SK-N-SH (cell line): Measurements from ENCODE around the gene DPAGT1. TPM values are rescaled to one million over a fixed set of nuclear protein-coding genes. Genes with fewer than 3 reads are reported as not detected.

Source experiments
- CTCF ChIA-PET: fragments of 300-600, 350-600 bp; formaldehyde crosslinking; extraction: SDS; loops from one replicate; lab custom pipeline; 2021; lab: Yijun Ruan, JAX
- POLR2A ChIA-PET: fragments of 350-600 bp; sonication (Branson Sonifier 250); formaldehyde crosslinking; extraction: SDS; loops from one replicate; lab custom pipeline; 2020; ENCODE audit warnings: antibody characterized with exemption, inconsistent platforms; lab: Yijun Ruan, JAX
- DNase-seq: peaks from one replicate; pipeline ENCODE4 v3.0.0; 2012
- H2AFZ ChIP-seq: fragments of 200-600 bp; sonication (generic); 2 replicates; pipeline ENCODE4 v1.8.1; 2016; ENCODE audit warnings: antibody characterized with exemption, mild to moderate bottlenecking, low read depth
- H3F3A ChIP-seq: fragments of 200-600 bp; sonication (generic); replicated peaks from 2 replicates; pipeline ENCODE3; 2016; ENCODE audit warnings: antibody characterized with exemption, mild to moderate bottlenecking; ENCODE audit not compliant: insufficient read depth
- H3K27ac ChIP-seq, 2 experiments: fragments of 200-500 bp in 1 of 2; fragments of 200-600 bp in 1 of 2; sonication (Bioruptor generic) in 1 of 2; sonication (generic), shearing (Covaris generic) in 1 of 2; 2 replicates each; pipeline versions ENCODE4 v1.5.1 to v1.6.1; 2014 to 2016; ENCODE audit warnings: low read depth in 2 of 2, inconsistent platforms in 1 of 2, low read length in 1 of 2, mild to moderate bottlenecking in 1 of 2, mixed read lengths in 1 of 2
- H3K27me3 ChIP-seq: fragments of 200-600 bp; sonication (generic), shearing (Covaris generic); 2 replicates; pipeline ENCODE4 v1.6.1; 2016; ENCODE audit warnings: mixed run types; ENCODE audit not compliant: insufficient read depth
- H3K36me3 ChIP-seq, 2 experiments: fragments of 200-500 bp in 1 of 2; fragments of 200-600 bp in 1 of 2; sonication (Bioruptor generic) in 1 of 2; sonication (generic) in 1 of 2; replicated peaks in 1 of 2; 2 replicates each; pipeline versions ENCODE3 to v1.5.1; 2014 to 2016; ENCODE audit warnings: low read length in 1 of 2, mild to moderate bottlenecking in 1 of 2; ENCODE audit not compliant: insufficient read depth in 2 of 2, control insufficient read depth in 1 of 2
- H3K4me1 ChIP-seq, 2 experiments: fragments of 200-500 bp in 1 of 2; fragments of 200-600 bp in 1 of 2; sonication (Bioruptor generic) in 1 of 2; sonication (generic), shearing (Covaris generic) in 1 of 2; 2 replicates each; pipeline versions ENCODE4 v1.5.1 to v1.6.1; 2014 to 2016; ENCODE audit warnings: low read depth in 1 of 2, low read length in 1 of 2, mixed run types in 1 of 2; ENCODE audit not compliant: insufficient read depth in 2 of 2, control insufficient read depth in 1 of 2
- H3K4me2 ChIP-seq: fragments of 200-600 bp; sonication (generic), shearing (Covaris generic); 2 replicates; pipeline ENCODE4 v1.6.1; 2017; ENCODE audit warnings: mixed run types
- H3K4me3 ChIP-seq, 2 experiments: fragments of 200-500 bp in 1 of 2; fragments of 200-600 bp in 1 of 2; sonication (Bioruptor generic) in 1 of 2; sonication (generic), shearing (Covaris generic) in 1 of 2; 2 replicates each; pipeline versions ENCODE4 v1.5.1 to v1.8.1; 2014 to 2016; ENCODE audit warnings: low read depth in 2 of 2, inconsistent platforms in 1 of 2, low read length in 1 of 2, mild to moderate bottlenecking in 1 of 2, mixed read lengths in 1 of 2, moderate library complexity in 1 of 2
- H3K79me2 ChIP-seq: fragments of 200-600 bp; sonication (generic); 2 replicates; pipeline ENCODE4 v1.8.1; 2017; ENCODE audit warnings: mild to moderate bottlenecking; ENCODE audit not compliant: insufficient read depth
- H3K9ac ChIP-seq: fragments of 200-600 bp; sonication (generic); 2 replicates; pipeline ENCODE4 v1.6.1; 2017; ENCODE audit warnings: mixed run types
- H3K9me2 ChIP-seq: fragments of 200-600 bp; sonication (generic); 2 replicates; pipeline ENCODE4 v1.6.1; 2017; ENCODE audit warnings: mixed run types
- H3K9me3 ChIP-seq: fragments of 200-600 bp; sonication (generic); 2 replicates; pipeline ENCODE4 v1.6.1; 2017; ENCODE audit warnings: mixed run types, mild to moderate bottlenecking, moderate library complexity
- H4K20me1 ChIP-seq: fragments of 200-600 bp; sonication (generic); 2 replicates; pipeline ENCODE4 v1.6.1; 2017; ENCODE audit warnings: mild to moderate bottlenecking, mixed run types; ENCODE audit not compliant: insufficient read depth
- EZH2phosphoT487 ChIP-seq: fragments of 200-600 bp; sonication (generic); IDR thresholded peaks from 2 replicates; pipeline ENCODE4 v1.6.1; 2017; ENCODE audit warnings: low read depth, mixed run types, mild to moderate bottlenecking, antibody characterized with exemption, moderate library complexity, borderline replicate concordance
- FOXJ3 ChIP-seq: sonication (generic); formaldehyde crosslinking; IDR thresholded peaks from 2 replicates; pipeline ENCODE4 v1.5.1; 2020; ENCODE audit warnings: mild to moderate bottlenecking, missing genetic modification reagents
- GATA2 ChIP-seq: sonication (generic); formaldehyde crosslinking; IDR thresholded peaks from 2 replicates; pipeline ENCODE4 v1.5.0; 2020; ENCODE audit warnings: mild to moderate bottlenecking, missing genetic modification reagents
- TCF12 ChIP-seq: IDR thresholded peaks from 2 replicates; pipeline ENCODE4 v1.4.0; 2012
- YY1 ChIP-seq: IDR thresholded peaks from 2 replicates; pipeline ENCODE4 v1.4.0; 2012; ENCODE audit warnings: low read depth, mild to moderate bottlenecking
- WGBS: methylation state at CpG from one replicate; pipeline ENCODE4 v1.1.6; 2017; ENCODE audit warnings: low lambda C conversion rate; 5-methylcytosine and 5-hydroxymethylcytosine counted together
- polyA plus RNA-seq, 3 experiments: library from polyadenylated mRNA; depleted of rRNA; stranded (reverse); fragments of >200 nt; gene quantifications; 2 replicates each; pipeline ENCODE4 v1.2.3, GENCODE V29; 2012
- TF ChIP-seq, protein P1 (sequence below): IDR thresholded peaks from 2 replicates; pipeline ENCODE4; 2012
- TF ChIP-seq, protein P2 (sequence below): fragments of 150-350 bp; IDR thresholded peaks from 2 replicates; pipeline ENCODE4 v1.6.1; 2016; ENCODE audit warnings: mild to moderate bottlenecking, low read depth, low read length

Gene DPAGT1
- polyA plus RNA-seq, 1 of the 3 experiments (the other 2 are of a cell fraction) = 99.5 TPM

DNA sequence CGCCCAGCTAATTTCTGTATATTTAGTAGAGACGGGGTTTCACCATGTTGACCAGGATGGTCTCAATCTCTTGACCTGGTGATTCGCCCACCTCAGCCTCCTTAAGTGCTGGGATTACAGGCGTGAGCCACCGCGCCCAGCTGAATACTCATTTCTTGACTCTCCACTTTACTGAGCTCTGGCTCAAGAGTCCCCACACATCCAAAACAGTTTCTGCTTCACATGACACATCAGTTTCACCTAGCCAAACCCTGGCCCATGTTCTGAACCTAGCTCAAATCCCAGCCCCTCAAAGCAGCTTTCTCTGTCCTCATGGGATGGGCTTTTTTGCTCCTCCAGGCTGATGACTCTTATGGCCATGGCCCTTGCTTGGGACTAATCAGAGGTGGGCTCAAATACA lies 54.4 kb downstream of the DPAGT1 start:
- 96% methylated on average over 6 of the region's 6 CpGs for WGBS
- H3K4me1 ChIP-seq = no peaks in the 10 kb centered on the region
- H3K4me3 ChIP-seq = no peak overlapping the region
- ChIA-PET POLR2A (interaction anchor here (1.2 to 3.1 kb wide), 2 partner anchors 8 to 9 kb away, joined by 4 to 12 read pairs; no protein-coding TSS in a partner anchor), CTCF (interaction anchor here (0.7 to 1.4 kb wide), 2 partner anchors 9 to 16 kb away, joined by 3 to 5 read pairs; no protein-coding TSS in a partner anchor)
- H3K36me3 ChIP-seq = peaks cover 12 to 59% of the 10 kb centered on the region in 2 experiments
- no peak overlapping the region for H3K4me2 ChIP-seq
- H3K9me2 ChIP-seq = no peaks in the 10 kb centered on the region
- H2AFZ ChIP-seq = no peak overlapping the region
- H3K27me3 ChIP-seq = no peaks in the 10 kb centered on the region
- no peaks in the 10 kb centered on the region for H4K20me1 ChIP-seq
- H3F3A ChIP-seq = no peaks in the 10 kb centered on the region
- TF ChIP-seq YY1 (no peak), GATA2 (CRISPR knock-in tag) (no peak), EZH2phosphoT487 (no peak), TCF12 (no peak), FOXJ3 (no peak)
- TF ChIP-seq, protein P1, sequence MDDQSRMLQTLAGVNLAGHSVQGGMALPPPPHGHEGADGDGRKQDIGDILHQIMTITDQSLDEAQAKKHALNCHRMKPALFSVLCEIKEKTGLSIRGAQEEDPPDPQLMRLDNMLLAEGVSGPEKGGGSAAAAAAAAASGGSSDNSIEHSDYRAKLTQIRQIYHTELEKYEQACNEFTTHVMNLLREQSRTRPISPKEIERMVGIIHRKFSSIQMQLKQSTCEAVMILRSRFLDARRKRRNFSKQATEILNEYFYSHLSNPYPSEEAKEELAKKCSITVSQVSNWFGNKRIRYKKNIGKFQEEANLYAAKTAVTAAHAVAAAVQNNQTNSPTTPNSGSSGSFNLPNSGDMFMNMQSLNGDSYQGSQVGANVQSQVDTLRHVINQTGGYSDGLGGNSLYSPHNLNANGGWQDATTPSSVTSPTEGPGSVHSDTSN = no peak
- TF ChIP-seq, protein P2, sequence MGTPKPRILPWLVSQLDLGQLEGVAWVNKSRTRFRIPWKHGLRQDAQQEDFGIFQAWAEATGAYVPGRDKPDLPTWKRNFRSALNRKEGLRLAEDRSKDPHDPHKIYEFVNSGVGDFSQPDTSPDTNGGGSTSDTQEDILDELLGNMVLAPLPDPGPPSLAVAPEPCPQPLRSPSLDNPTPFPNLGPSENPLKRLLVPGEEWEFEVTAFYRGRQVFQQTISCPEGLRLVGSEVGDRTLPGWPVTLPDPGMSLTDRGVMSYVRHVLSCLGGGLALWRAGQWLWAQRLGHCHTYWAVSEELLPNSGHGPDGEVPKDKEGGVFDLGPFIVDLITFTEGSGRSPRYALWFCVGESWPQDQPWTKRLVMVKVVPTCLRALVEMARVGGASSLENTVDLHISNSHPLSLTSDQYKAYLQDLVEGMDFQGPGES = no peak
- no peaks in the 10 kb centered on the region for H3K79me2 ChIP-seq
- DNase-seq = no peak
- no peaks in the 10 kb centered on the region for H3K9me3 ChIP-seq
- H3K27ac ChIP-seq = no peak overlapping the region
- H3K9ac ChIP-seq = no peak overlapping the region

Other genes with a start within 250 kb of the DPAGT1 start
- 0.02 TPM in 1 of 2 replicates, not detected in the other for gene CXCR5, start 218.0 kb downstream of the DPAGT1 start, polyA plus RNA-seq (2012; rRNA removed)
- gene BCL9L, start 175.9 kb downstream of the DPAGT1 start, polyA plus RNA-seq (2012; rRNA removed) = 4.5 and 12.1 TPM in 2 replicates
- gene UPK2, start 145.6 kb downstream of the DPAGT1 start, polyA plus RNA-seq (2012; rRNA removed) = 0.15 and 0.21 TPM in 2 replicates
- not detected in 2 replicates for gene FOXR1, start 130.1 kb downstream of the DPAGT1 start, polyA plus RNA-seq (2012; rRNA removed)
- gene CENATAC, start 103.7 kb downstream of the DPAGT1 start, polyA plus RNA-seq (2012; rRNA removed) = 16.0 and 19.8 TPM in 2 replicates
- gene RPS25, start 83.5 kb downstream of the DPAGT1 start, polyA plus RNA-seq (2012; rRNA removed) = 2,335 and 2,688 TPM in 2 replicates
- gene TRAPPC4, start 83.1 kb downstream of the DPAGT1 start, polyA plus RNA-seq (2012; rRNA removed) = 299 and 368 TPM in 2 replicates
- gene SLC37A4, start 71.0 kb downstream of the DPAGT1 start, polyA plus RNA-seq (2012; rRNA removed) = 21.8 and 22.1 TPM in 2 replicates
- 90.8 and 105 TPM in 2 replicates for gene HYOU1, start 44.6 kb downstream of the DPAGT1 start, polyA plus RNA-seq (2012; rRNA removed)
- 13.8 and 14.8 TPM in 2 replicates for gene VPS11, start 34.0 kb downstream of the DPAGT1 start, polyA plus RNA-seq (2012; rRNA removed)
- 69.4 and 77.4 TPM in 2 replicates for gene HMBS, start 17.0 kb downstream of the DPAGT1 start, polyA plus RNA-seq (2012; rRNA removed)
- gene C2CD2L, start 5.5 kb upstream of the DPAGT1 start, polyA plus RNA-seq (2012; rRNA removed) = 7.6 and 8.6 TPM in 2 replicates
- 21.8 and 36.1 TPM in 2 replicates for gene HINFP, start 19.7 kb upstream of the DPAGT1 start, polyA plus RNA-seq (2012; rRNA removed)
- gene ABCG4, start 47.2 kb upstream of the DPAGT1 start, polyA plus RNA-seq (2012; rRNA removed) = 0.50 and 0.72 TPM in 2 replicates
- 13.7 and 13.8 TPM in 2 replicates for gene NLRX1, start 66.9 kb upstream of the DPAGT1 start, polyA plus RNA-seq (2012; rRNA removed)
- not detected in 2 replicates for gene NHERF4, start 83.6 kb upstream of the DPAGT1 start, polyA plus RNA-seq (2012; rRNA removed)
- gene CBL, start 104.5 kb upstream of the DPAGT1 start, polyA plus RNA-seq (2012; rRNA removed) = 9.5 and 10.4 TPM in 2 replicates
- gene MCAM, start 215.3 kb upstream of the DPAGT1 start, polyA plus RNA-seq (2012; rRNA removed) = 22.8 and 28.4 TPM in 2 replicates
- gene RNF26, start 232.7 kb upstream of the DPAGT1 start, polyA plus RNA-seq (2012; rRNA removed) = 26.6 and 31.9 TPM in 2 replicates
- 0.71 and 0.76 TPM in 2 replicates for gene C1QTNF5, start 239.0 kb upstream of the DPAGT1 start, polyA plus RNA-seq (2012; rRNA removed)
- not detected in 2 replicates for gene MFRP, start 244.9 kb upstream of the DPAGT1 start, polyA plus RNA-seq (2012; rRNA removed)